DND-41 (cell line): ENCODE results near the gene ADAM15.

Experiments used
- ATAC-seq: fragments of 200-7000 bp; cut with Tn5 transposase; 3 replicates; pipeline ENCODE4 v1.9.1; 2021; ENCODE audit warnings: low read depth; ENCODE audit not compliant: insufficient read depth
- DNase-seq: peaks from one replicate; pipeline ENCODE4 v3.0.0-alpha.2; 2020
- H2AFZ ChIP-seq: 2 replicates; pipeline ENCODE4 v1.6.0; 2012; ENCODE audit warnings: low read depth, low read length
- H3K27ac ChIP-seq: 2 replicates; pipeline ENCODE4 v1.5.1; 2012; ENCODE audit warnings: low read length, inconsistent platforms
- H3K27me3 ChIP-seq: fragments of 200-600 bp; sonication (generic); 2 replicates; pipeline ENCODE4 v1.6.0; 2012; ENCODE audit warnings: low read length, mild to moderate bottlenecking, inconsistent platforms; ENCODE audit not compliant: insufficient read depth, poor library complexity
- H3K36me3 ChIP-seq: 2 replicates; pipeline ENCODE4 v1.5.1; 2012; ENCODE audit warnings: low read length, inconsistent platforms; ENCODE audit not compliant: insufficient read depth
- H3K4me1 ChIP-seq: 2 replicates; pipeline ENCODE4 v1.5.1; 2012; ENCODE audit warnings: mild to moderate bottlenecking, low read length; ENCODE audit not compliant: insufficient read depth
- H3K4me2 ChIP-seq: 2 replicates; pipeline ENCODE4 v1.6.0; 2012; ENCODE audit warnings: mild to moderate bottlenecking, moderate library complexity, low read length, inconsistent platforms; ENCODE audit not compliant: insufficient read depth
- H3K4me3 ChIP-seq, 2 experiments: fragments of 200-600 bp in 1 of 2; shearing (Covaris generic) in 1 of 2; 2 replicates each; pipeline ENCODE4 v1.5.1; 2012 to 2016; ENCODE audit warnings: inconsistent platforms in 2 of 2, low read length in 2 of 2, mild to moderate bottlenecking in 2 of 2, low read depth in 1 of 2, moderate library complexity in 1 of 2
- H3K79me2 ChIP-seq: 2 replicates; pipeline ENCODE4 v1.6.0; 2012; ENCODE audit warnings: low read length, inconsistent platforms; ENCODE audit not compliant: insufficient read depth
- H3K9ac ChIP-seq: 2 replicates; pipeline ENCODE4 v1.6.0; 2012; ENCODE audit warnings: low read depth, mild to moderate bottlenecking, inconsistent platforms, low read length, moderate library complexity
- H3K9me3 ChIP-seq: 2 replicates; pipeline ENCODE4 v1.5.1; 2012; ENCODE audit warnings: low read length, moderate library complexity, mild to moderate bottlenecking, inconsistent platforms; ENCODE audit not compliant: insufficient read depth, severe bottlenecking
- H4K20me1 ChIP-seq: 2 replicates; pipeline ENCODE4 v1.6.0; 2012; ENCODE audit warnings: low read length; ENCODE audit not compliant: insufficient read depth
- CTCF ChIP-seq: IDR thresholded peaks from 2 replicates; pipeline ENCODE4 v1.5.1; 2012; ENCODE audit warnings: borderline replicate concordance, low read length, moderate library complexity, mild to moderate bottlenecking; ENCODE audit not compliant: poor library complexity, severe bottlenecking; ENCODE audit errors: extremely low read depth
- EZH2 ChIP-seq: IDR thresholded peaks from 3 replicates; pipeline ENCODE4 v1.6.1; 2012; ENCODE audit warnings: borderline replicate concordance, low read depth, mild to moderate bottlenecking, moderate library complexity, low read length, inconsistent platforms; ENCODE audit not compliant: severe bottlenecking

Gene ADAM15

GRCh38 chr1:155085504-155086127, 34.5 kb downstream of the ADAM15 start:
- peaks cover 2% of the 10 kb centered on the region; the same call in 1 of the 2 replicates for H3K36me3 ChIP-seq
- peaks cover 31% of the 10 kb centered on the region for H3K27me3 ChIP-seq
- peak overlapping the region; percentile 23 to 75; a peak in 3 of 4 replicates for H3K4me3 ChIP-seq
- DNase-seq (peak; percentile 55), ATAC-seq (0 out of 3 replicates have a peak, but pooled peaks have one; percentile 7)
- no peak for TF ChIP-seq EZH2
- no peak for TF ChIP-seq CTCF
- H3K9ac ChIP-seq: peak overlapping the region; percentile 59
- no peaks in the 10 kb centered on the region for H3K9me3 ChIP-seq
- H3K27ac ChIP-seq: peak overlapping the region; percentile 77
- H3K4me2 ChIP-seq: peak overlapping the region; percentile 84
- H3K4me1 ChIP-seq: peaks cover 34% of the 10 kb centered on the region
- no peaks in the 10 kb centered on the region for H3K79me2 ChIP-seq
- peaks cover 21% of the 10 kb centered on the region; the same call in 1 of the 2 replicates for H4K20me1 ChIP-seq
- peak overlapping the region; percentile 92 for H2AFZ ChIP-seq

GRCh38 chr1:155086128-155086741, 35.1 kb downstream of the ADAM15 start:
- Histone ChIP-seq H3K4me1 (peaks cover 31% of the 10 kb centered on the region), H3K36me3 (peaks cover 2% of the 10 kb centered on the region; the same call in 1 of the 2 replicates), H3K9me3 (no peaks in the 10 kb centered on the region), H3K9ac (peak overlapping the region; percentile 59; the same call in 1 of the 2 replicates), H4K20me1 (peaks cover 20% of the 10 kb centered on the region), H3K27me3 (peaks cover 25% of the 10 kb centered on the region), H3K79me2 (no peaks in the 10 kb centered on the region), H3K4me3 (peak overlapping the region in 1 of 2 experiments; percentile 75; a peak in 3 of 4 replicates), H3K27ac (no peak overlapping the region), H3K4me2 (peak overlapping the region; percentile 84), H2AFZ (peak overlapping the region; percentile 59; the same call in 1 of the 2 replicates)
- ATAC-seq: peak; percentile 40
- peak; percentile 85 for DNase-seq
- TF ChIP-seq EZH2 (no peak), CTCF (peak; percentile 99)

GRCh38 chr1:155086856-155087535, 35.9 kb downstream of the ADAM15 start:
- Histone ChIP-seq H3K4me1 (peaks cover 33% of the 10 kb centered on the region), H4K20me1 (peaks cover 16% of the 10 kb centered on the region), H3K4me2 (peak overlapping the region; percentile 84; the same call in 1 of the 2 replicates), H3K9ac (peak overlapping the region; percentile 59; the same call in 1 of the 2 replicates), H3K27me3 (peaks cover 17% of the 10 kb centered on the region), H3K79me2 (no peaks in the 10 kb centered on the region), H2AFZ (no peak overlapping the region), H3K4me3 (no peak overlapping the region), H3K27ac (no peak overlapping the region), H3K36me3 (peaks cover 2% of the 10 kb centered on the region; the same call in 1 of the 2 replicates), H3K9me3 (no peaks in the 10 kb centered on the region)
- ATAC-seq (no peak), DNase-seq (no peak)
- TF ChIP-seq EZH2 (no peak), CTCF (peak; percentile 28)
